NCI-H446 (cell line): Measurements from ENCODE around the gene E2F4.

ENCODE experiments used
- DNase-seq, 2 experiments: peaks; one replicate each; lab custom pipeline; 2025; lab: John Stamatoyannopoulos, UW

Gene E2F4

DNA sequence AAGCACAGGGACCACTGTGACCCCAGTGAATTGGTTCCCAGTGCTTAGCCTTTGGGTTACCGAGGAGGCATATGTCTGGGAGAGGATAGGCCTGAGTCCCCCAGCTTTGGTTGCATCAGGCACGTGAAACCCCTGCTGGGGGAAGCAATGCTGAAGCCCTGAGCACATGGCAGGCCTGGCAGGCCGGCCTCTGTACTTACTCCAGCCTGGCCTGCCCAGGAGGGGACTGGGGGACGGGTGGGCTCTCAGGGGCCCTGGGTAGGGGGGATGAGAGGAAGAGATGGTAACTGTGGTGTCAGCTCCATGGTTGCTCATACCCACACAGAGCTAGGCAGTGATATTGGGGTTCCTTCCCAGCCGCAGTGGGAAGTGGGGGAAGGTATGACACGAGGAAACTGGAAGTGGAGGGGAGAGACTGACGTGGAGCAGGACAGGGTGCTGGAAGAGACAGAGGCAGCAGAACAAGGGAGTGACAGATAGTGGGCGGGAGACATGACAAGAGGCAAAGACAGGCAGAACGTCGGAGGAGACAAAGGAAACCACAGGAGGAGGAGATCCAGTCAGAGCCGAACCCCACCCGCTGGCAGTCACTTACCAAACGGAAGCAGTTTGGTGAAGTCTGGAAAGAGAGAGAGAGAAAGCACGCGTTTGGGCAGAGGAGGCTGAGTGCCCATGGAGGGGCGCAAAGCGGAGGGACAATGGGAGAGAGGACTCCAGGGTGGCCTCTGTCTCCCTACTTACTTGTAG, 44.0 kb downstream of the E2F4 start:
- no peak for DNase-seq

DNA sequence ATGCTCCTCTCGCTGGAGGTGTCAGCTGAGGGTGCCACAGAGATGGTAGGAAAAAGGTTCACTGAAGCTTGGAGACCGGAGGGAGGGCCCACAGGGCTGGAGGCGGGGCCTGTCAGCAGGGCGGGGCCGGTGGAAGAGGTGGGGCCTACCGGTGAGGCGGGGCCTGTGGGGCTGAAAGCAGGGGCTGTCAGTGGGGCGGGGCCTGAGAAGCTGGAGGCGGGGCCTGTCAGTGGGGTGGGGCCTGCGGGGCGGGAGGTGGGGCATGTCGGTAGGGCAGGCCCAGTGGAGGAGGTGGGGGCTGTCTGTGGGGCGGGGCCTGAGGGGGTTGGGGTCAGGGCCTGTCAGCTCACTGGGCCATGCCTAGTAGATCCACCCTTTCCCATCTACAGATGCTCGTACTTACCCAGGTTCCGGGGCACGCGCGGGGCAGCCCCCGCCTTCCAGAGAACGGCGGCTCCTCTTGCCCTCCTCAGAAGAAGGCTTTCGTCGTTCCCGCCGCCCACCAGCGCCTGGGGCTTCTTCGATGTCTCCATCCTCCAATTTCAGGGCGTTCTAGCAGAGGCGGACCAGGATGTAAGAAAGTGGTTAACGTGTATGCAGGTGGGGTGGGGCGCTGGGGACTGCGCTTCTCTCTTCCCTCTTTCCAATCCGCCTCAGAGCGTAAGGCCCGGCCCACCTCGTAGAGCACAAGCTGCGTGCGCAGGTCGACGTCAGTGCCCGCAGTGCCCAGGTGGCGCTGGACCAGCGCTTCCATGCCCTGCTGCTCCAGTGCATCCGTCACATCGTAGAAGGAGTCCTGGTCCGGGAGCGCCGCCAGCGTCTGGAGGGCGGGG, 44.8 kb downstream of the E2F4 start:
- no peak for DNase-seq

DNA sequence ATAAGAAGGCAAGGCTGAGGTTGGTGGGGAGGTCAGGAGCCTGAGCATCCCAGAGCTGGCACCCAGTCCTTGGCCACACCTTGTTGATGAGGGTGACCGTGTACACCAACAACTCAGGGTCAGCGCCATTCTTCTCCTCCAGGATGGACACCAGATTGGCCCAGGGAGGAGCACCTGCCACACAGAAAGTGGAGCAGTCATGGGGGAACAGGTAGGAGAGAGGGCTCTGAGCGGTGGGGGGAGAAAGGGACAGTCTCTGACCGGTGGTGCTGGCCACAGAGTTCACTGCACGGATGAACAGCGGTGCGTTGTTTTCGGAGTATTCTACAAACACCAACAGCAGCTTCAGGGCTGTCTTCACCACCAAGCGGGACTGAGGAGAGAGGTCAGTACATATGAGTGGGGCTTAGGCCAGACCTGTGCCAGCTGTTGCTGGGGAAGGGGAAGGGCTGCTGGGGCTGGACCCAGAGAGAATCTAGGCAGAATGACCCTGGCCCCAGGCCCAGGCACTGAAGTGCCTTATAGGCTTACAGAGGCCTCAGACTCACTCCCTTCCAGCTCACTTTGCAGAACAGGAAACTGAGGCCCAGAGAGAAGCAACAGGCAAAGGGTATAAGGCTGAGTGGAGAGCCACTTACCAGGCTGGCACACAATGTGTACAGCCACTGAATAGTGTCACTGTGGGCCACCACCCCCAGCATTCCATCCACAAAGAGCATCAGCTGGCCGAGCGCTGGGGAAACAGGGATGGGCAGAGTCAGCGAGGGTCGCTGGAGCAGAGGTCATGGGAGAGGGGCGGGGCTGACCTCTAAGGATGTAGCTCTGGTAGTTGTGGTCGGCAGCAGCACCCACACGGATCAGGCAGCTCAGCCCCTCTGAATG, 45.7 kb downstream of the E2F4 start:
- DNase-seq = no peak

DNA sequence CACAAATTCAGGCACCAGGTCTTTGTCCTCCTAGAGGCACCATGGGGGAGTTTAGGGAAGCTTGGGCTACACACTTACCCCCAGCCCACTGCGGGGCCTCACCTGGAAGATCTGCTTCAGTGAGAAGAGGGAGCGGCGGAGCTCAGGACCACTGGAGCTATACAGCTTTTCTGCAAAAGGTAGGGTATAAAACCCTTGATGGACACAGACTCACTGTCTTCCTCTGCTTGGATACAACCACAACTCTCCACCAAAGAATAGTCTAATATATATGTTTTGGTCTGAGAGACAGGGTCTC, 46.3 kb downstream of the E2F4 start:
- DNase-seq = no peak

DNA sequence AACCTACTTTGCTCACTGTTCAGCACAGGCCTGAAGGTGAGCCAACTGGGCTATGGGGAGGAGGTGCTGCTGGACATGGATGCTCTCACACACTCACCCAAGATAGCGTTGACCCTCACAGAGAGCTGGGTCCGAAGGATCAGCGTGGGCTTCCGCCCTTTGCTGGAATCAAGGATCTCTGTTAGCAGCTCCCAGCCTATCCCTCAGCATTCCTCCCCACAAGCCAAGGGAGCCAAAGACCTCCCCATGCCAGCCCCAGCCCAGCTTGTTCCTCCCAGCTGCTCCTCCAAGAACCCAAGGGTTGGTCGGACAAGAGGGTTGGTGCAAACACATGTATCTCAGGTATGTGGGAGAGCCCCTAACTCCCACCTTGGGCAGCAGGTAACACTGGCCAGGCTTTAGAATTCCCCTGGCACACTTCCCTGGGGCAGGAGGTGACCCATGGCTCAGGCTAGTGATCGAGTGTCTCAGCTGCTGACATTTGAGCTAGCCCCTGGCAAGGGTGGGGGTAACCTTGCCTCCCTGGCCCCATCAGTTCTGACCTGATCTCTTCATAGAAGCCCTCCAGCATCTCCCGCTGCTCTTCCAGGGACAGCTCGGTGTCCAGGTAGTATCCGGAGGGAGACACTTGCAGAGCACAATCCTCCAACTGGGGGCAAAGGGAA, 47.0 kb downstream of the E2F4 start:
- DNase-seq = no peak

DNA sequence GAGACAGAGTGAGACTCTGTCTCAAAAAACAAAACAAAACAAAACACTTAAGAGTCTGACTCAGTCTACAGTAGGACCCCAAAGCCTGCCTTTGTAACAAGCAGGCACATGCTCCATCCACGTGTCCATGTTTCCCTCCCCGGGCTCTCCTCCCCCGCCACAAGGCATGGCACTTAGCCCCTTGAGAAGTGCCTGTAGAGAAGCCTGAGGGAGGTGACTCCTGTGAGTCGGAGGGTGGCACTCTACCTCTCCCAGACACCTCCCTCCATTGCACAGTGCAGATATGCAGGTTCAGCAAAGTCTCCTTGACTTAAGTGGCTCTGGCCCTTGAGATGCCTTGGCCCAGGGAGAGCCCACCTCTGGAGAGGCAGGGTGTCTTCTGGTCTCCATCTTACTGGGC, 48.6 kb downstream of the E2F4 start:
- no peak for DNase-seq

DNA sequence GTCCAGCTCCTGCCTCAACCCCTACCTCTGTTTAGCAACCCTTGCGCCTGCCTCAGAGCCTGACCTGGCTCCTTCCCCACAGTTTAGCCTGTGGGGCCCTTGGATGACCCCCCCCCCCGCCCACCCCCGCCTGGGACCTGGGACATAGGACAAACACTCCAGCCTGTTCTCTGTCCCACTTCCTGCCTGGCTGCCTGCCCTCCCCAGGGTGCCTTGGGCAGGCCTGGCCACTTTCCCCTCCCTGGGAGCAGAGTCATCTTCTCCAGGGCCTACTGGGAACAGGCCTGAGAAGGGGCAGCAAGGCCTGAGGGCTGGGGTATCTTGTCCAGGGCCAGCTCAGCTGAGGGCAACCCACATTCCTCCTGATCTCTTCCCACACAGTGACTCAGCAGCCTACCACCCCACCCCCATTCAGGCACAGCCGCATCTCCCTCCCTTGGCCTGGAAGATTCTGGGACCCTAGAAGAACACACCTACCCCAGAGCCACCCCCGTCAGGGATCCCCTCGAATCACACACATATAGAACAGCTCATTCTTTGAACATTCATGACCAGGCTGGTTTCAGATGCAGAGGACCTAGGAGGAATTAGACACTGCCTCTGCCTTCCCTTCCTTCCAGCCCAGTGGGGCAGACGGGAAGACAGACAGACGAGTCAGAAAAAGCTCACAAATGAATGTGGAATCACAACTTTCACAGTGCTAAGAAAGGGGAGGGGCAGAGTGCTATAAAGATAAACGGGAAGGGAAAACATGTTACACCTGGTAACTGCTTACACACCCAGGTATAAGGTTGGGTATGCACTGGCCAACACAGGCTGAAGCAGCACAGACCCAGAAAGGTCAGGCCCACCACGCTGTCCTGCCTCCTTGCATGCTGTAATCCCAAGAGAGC, 49.3 kb downstream of the E2F4 start:
- DNase-seq = no peak

DNA sequence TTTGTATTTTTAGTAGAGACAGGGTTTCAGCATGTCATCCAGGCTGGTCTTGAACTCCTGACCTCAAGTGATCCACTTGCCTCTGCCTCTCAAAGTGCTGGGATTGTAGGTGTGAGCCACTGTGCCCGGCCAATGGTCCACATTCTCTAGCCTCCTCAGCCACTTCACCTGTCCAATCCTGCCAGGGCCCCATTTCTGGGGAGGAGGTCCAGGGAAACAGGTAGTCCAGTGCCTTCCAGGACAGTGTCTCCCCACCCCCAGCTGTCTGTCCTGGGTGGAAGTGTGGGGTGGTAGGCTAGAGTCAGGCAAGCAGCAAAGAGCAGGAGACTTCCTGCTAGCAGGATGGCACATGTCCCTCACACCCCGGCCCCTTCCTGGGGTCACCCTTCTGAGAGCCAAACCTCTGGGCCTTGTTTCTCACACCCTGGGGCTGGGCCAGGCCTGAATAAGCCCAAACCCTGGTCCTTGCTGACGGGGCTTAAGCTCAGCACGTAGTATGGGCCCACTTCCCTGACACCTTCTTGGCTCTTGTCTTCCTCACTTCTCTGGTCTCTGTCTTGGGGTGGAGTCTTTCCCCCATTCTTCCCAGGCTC, 50.3 kb downstream of the E2F4 start:
- no peak for DNase-seq

DNA sequence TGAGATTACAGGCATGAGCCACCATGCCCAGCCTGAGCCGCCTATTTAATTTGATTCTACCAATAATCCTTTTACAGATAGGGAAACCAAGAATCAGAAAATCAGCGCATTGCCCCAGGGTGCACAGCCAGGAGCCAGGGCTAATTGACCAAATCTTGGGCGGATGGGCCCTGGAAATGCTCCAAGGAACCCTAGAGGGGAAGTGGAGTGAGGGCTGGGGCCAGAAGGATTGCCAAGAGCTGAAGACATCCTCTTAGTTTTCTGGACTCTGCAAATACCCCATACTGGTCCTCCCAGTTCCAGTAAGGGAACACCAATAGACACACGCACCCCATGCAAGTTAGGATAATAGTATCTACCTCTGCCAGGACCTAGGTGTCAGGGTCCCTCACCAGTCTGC, 51.5 kb downstream of the E2F4 start:
- no peak for DNase-seq

DNA sequence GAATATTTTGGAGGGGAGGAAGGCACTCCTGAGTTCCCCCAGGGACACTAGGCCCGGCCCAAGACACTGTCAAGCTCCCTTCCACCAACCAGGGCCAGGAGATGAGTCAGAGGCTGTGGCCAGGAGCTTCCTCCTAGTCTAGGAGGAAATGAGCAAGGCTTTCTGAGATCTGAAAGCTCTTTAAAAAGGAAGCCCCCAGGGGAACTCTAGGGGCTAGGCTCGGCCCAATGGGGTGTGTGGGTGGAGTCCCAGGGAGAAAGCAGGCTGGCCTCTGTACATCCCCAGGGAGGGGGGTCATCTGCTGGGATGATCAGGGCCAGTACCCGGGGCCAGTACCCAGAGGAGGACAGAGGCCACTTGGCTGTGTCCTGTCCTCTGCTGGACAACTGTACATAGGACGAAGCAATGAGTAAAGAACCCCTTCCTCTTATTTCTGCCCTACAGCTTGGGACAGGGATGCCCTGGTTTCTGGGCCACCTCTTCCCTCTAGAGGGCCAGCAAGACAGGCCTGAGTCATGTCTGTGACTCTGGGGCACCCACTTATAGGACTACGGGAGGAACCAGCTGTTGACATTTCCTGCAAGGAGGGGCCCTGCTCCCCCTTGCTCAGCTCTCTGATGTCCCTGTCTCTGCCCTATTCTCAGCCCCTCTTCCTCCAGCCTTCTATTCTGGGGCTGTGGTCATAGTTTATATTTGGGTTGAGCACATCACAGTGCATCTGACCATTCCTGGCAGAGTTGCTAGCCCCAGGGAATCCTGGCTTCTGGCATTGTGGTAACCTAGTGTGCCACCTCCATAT, 52.6 kb downstream of the E2F4 start:
- no peak for DNase-seq

DNA sequence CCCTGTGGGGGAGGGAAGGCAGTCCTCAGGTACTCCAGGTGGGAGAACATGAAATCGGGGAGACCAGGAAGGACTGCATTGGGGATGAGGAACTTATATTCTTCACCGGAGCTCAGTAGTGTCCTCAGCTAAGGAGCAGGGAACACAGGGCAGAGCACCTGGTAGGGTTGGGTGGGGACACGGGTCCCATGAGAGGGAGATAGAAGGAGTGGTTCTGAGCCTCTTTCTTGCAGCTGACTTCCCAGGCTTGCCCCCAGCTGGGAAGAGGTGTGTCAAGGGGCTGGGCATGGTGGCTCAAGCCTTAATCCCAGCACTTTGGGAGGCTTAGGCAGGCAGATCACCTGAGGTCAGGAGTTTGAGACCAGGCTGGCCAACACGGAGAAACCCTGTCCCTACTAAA, 53.2 kb downstream of the E2F4 start:
- no peak for DNase-seq

DNA sequence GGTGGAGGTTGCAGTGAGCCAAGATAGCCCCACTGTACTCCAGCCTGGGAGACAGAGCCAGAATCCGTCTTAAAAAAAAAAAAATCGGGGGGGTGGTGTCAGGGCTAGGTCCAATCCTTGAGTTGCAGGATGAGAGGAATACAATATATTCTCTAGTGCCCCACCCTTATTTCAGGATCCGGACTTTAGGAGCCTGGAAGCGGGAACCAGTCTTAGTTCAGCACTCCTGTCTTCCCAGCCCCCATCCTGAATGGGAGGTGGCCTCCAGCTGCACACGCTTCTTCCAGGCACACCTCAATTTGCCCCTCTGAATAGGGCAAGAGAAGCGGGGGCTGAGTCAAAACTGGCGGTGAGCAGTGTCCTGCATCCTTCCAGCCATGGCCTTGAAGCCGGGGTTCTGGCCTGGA, 53.7 kb downstream of the E2F4 start:
- DNase-seq = no peak

DNA sequence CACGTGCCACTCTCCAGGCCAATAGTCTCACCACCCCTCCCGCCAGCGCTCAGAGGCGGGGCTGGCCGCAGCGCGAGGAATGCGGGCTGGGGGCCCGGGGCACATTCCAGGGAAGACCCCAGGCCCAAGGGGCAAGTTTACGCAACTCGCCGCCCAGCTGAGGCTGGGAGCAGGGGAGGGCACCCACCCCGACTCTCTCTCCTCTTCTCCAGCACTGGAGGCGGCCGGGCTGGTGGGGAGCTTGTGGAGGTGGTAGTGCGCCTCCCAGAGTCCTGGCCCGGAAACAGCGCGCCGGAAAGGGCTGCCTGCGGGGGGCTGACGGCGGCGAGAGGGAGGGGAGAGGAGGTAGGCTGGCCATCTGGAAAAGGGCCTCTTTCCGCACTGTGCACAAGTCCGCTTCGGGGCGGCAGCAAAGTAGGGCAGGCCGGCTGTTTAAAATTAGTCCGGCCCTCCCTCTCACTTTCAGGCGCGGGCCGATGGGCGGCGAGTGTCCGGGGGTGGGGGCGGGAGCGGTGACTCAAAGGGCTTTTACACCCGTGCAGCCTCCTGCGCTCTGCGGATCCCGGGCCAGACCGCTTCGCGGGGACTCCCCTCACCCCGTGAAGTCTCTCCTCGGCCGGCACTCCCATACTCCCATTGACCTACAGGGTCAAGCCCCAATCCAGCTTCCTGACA, 54.3 kb downstream of the E2F4 start:
- DNase-seq = no peak

DNA sequence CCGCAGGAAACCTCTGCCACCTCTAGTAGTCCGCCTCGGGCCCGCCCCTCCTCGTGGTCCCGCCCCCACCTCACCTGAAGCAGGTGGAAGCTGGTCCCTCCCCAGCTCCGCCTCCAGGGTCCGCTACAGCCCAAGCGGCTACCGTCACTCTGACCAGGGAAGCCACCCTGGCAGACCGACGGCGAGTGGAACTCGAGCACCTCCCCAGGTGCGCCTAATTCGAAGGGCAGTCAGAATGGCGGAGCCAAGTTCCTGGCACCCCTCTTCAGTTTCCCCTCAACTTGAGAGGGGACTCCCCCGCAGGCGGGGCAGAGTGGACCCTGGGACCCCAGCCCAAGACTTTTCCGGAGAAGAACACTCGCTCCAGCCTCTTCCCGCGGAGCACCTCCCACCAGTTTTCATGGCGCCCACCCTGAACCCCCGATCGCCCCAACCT, 54.8 kb downstream of the E2F4 start:
- DNase-seq = no peak

DNA sequence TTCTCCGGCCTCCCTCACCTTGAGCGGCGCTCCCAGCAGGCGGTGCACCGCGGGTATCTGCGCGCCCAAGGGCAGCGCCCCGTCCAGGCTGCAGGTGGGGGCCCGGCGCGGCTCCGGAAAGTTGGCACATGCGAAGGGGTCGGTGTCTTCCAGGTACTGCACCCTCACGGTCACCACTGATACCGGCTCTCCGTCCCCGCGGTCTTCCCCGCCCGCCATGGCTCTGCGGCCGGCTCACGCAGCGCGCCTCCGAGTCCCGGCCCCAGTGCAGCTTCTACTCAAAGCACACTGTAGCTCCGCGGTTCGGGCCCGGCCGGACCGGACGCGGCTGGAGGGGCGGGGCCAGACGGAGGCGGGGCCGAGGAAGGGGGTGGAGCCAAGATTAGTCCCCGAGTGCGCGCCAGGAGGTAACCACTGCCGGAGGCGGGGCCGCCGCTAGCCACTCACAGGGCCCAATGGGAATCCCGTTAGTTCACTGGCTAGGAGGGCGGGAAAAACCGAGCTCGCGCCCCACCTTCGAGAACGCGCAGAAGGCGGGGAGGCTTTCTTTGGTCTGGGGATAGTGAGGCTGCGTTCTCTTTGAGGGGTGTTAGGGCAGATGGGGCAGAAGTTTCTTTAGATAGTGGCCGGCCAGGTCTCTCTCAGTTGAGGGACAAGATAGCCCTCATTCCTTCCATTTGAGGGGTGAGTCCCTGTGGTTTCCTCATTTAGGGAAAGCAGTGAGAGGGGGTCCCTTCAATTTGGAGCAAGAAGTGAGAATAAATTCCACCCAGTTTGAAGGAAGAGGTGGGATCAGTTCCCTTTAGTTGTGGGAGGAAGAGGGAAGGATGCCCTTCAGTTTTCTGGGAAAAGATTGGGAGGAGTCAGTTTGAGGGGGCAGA, 55.5 kb downstream of the E2F4 start, which contains the start of gene FHOD1:
Gene FHOD1 (minus strand): TSS at position 290 of the 881 bp plus-strand sequence. CDS start 71 bp downstream, at position 219.
- peak; percentile 42 to 89 for DNase-seq

DNA sequence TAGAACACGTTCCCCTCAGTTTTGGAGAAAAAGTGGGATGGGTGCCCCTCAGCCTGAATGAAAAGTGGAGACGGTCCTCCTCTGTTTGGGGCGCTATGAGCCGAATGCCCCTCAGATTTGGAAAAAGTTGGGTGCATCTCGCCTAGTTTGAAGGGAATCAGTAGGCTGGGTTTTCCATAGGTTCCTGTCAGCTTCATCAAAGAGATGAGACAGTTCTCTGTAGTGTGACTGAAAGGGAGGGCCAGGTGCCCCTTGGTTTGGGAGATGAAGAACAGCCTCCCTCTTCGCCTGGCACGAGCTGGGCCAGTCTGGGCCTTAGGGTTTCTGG, 56.1 kb downstream of the E2F4 start:
- DNase-seq = no peak
